COLO829 (cell line): ENCODE measurements around the gene AOPEP.

ENCODE experiments used
- DNase-seq: peaks from one replicate; pipeline ENCODE4 v3.0.0; 2012; ENCODE audit warnings: low spot score

AOPEP gene

DNA sequence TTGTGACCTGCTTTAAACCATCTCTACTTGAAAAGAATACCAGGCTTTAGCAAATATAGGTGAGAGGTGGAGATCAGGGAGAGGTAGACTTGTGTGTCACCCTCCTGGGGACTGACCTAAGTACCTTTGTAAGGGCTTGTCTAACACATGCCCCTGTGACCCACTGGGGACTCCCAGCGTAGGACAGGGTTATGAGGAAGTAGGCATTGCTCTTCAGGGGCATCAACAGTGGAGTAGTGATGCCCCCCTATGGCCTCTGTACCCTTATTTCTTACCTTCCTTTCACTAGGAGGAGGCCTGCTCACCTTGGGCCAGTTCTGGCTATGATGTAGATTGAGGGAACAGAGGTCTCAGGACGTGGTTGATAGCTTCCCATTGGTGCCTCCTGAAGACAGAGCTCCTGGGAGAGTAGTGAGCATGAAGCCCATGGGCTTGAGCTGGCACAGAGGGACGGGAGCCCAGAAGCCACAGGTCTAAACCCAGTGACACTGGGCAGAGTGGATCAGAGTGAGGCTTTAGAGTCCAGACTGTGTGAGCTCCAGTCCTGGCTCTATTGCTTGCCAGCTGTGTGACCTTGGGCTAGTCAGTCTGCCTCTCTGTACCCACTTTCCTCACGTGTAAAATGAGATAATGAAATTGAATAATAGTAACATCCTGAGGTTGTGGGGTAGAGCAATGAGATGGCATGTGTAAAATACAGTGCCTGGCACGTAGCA lies 191.7 kb downstream of the AOPEP start:
- no peak for DNase-seq

DNA sequence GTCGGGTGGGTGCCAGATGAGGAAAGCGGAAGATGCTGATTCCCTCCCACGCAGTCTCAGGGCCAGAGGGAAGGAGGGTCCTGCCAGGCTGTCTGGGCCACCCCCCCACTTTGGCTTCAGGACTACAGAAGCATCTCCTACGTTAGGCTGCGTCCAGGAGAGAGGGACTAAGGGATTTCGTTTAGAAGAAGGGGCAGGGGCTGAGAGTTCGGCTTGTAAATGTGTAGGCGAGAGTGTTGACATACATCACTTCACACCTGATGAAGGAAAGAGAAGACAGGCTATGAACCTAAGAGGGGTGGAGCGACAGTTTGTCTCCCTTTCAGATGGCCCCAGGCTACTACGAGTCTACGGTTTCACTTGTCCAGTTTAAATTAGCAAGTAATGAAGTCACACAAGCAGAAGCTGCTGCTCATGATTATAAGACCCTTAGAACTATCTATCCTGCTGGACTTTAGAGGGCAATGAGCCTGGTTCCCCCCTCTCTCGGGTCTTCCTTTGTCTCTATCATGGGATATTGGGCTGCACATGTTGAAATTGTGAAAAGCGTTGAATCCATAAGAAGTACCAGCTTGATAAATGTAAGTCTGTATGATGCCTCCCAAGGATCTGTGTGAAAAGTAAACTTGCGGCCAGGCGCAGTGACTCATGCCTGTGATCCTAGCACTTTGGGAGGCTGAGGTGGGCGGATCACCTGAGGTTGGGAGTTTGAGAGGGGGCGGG lies 193.0 kb downstream of the AOPEP start:
- no peak for DNase-seq

DNA sequence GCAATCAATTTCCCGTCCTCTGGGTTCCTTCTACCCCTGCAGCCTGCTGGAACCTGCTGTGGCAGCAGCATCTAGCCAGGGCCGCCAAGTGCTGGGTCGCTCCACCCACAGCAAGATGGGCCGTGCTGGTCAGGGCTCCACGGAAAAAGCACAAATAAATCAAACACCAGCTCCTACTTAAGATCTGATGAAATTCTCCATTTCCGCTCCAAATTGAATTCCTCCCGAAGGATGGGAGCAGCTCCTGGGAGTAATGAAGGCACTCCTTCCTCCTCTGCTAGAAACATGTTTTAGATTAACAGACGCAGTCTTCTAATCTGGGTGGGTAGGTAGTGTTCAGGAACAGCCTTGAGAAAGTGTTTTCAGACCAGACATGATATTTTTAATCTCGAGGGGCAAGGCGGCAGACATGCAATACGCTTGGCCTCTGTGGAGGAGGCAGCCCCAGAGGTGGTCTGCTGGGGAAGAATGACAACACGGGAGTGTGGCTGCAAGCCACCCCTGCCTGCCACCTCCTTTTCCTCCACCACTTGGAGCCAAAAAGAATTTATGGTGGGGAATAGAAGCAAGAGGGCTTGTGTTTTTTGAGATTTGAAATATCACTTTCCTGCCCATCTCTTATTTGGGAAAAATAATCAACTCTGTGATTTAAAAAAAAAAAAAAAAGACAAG lies 194.1 kb downstream of the AOPEP start:
- DNase-seq = no peak

DNA sequence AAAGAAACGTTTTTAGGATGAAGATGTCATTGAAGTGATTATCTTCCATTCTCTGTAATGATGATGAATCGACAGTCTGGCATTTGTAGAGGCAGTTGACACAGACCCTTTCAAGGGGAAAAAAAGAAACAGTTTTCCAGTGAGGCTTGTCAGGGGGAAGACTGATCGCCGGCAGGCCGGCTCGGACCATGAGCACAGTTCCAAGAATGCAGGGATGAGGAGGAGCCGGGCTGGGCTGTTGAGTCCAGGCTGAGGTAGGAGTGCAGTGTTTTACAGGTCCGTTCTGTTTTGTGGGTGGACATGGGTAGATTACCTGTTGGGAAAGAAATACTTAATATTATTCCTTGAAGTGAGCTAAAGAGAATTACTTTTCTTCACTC lies 194.6 kb downstream of the AOPEP start:
- no peak for DNase-seq

DNA sequence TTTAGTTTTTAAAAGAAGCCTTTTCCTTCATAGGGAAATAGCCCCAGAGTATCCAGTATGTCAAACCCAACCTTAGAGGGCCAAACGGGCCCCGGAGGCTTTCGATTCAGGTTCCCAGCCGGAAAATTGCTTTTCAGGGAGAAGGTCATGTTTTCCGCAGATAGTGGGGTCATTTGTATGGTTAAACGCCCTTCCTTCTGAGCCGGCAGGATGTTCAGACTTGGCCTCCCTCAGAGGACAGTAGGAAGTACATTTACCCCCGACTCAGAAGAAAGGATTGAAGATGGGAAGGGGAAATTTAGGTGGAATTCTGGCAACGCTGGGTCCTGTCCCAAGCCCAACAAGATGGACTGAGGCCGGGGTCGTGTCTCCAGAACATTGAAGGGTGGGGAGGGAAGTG lies 195.2 kb downstream of the AOPEP start:
- no peak for DNase-seq

DNA sequence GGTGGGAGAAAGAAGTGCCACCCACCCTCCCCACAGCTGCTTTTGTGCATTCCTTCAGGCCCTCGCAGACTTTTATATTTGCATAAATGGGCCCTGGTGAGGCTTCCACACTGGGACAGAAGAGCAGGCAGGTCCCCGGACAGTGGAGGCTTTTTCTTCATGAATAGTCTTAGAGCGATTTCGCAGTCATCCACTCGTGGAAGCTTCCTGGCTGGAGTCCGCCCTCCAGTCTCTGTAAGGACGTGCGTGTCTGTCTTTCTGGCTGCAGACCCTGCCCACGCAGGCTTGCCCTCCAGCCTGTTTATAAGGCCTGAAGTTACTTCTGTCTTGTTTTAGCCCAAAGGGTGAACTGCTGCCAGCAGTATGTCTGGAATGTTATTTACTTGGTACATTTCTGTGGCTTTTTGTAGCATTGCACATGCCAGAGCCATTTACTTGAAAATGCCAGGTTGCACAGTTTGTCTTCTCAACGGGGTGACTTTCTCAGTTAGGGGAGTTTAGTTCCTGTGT lies 195.7 kb downstream of the AOPEP start:
- no peak for DNase-seq

DNA sequence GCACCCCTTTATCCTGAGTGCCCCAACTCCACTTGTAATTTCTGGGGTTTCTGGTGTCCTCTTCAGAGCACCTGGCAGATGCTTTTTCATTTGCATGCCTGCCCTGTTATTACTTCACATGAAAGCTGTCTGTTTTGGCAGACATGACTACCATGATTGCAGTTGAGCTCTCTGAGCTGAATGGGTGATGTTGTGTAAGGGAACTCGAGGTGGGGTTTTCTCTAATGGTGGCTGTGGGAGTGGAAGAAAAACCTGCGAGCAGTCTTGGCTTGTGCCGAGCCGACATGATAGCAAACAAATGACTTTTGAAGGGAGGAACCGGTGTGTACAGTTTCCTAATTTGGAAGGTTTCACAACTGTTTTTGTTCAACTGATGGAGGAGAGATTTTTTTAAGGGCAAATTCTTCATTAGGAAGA lies 196.2 kb downstream of the AOPEP start:
- no peak for DNase-seq

DNA sequence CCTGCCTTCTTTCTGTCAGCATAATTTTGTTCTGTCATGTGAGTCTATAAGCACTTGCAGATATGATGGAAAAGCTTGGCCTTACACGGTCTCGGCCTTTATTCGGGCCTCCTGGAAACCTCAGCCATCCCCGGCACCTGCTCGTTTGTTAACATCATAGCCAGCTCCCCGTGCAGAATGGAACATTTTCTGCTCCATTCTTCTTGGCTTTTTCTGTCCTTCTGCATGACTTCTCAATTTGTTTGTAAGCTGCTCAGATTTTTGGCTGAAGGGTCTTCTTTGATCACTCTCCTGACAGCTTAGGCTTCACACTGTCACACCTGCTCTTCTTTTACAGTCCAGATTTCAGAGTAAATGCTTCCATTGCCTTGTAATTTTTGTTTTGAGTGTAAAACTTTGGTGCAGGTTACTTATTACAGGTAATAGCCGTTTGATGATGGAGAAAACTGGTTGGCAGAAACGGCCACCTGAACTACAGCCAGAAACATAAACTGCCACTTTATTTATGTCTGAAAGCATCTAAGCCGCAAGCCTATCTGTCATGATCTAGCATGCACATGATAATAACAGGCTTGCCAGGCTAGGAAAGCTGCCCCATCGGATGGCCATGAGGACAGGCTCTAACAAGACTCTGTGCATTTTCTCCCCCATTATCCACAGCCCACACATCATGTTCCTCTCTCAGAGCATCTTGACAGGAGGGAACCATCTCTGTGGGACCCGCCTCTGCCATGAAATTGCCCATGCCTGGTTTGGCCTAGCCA lies 197.0 kb downstream of the AOPEP start:
- DNase-seq = no peak

DNA sequence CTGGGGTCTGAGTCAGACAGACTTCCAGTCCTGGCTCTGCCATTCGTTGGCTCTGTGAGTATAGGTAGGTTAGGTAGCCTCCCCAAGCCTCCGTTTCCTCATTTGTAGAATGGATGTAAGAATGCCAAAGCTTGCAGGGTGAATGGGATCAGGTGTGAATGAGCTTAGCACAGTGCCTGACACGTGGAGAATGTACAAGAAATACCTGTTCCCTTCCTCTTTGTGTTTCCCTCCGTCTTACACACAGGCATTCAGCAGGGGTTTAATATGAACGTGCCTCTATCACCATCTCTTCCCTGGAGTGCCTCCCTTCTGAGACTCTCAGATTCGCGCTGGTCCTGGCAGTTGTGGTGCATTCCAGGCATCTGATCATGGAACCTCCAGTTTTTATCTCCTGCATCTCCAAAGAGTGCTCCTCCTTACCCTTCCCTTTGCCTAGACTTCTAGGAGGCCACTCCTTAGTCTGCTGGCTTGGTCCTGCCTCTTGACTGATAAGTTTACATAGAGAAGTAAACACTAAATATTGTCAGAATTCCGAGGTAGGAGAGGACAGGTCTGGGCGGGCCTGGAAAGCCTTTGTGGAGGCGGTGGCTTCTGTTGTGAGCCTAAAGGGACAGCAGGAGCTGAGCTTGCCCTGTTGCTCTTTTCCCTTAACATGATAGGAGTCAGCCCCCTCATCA lies 199.4 kb downstream of the AOPEP start:
- no peak for DNase-seq

DNA sequence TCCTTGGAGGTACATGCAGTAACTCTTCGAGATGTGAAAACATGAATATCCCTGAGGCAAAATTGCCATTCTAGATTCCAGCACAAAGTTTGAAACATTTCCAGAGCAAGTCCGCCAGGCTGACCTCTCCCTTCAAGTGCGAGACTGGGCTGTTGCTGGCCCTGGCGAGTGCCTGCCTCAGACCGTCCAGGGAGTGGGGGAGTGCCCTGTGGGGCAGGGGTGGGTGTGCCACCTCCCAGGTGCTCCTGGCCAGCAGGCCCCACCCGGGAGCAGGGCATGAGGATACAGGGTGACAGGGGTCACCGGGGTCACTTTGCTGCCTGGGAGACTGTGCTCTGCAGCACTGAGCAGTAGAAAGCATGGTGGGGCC lies 199.9 kb downstream of the AOPEP start:
- DNase-seq = no peak

DNA sequence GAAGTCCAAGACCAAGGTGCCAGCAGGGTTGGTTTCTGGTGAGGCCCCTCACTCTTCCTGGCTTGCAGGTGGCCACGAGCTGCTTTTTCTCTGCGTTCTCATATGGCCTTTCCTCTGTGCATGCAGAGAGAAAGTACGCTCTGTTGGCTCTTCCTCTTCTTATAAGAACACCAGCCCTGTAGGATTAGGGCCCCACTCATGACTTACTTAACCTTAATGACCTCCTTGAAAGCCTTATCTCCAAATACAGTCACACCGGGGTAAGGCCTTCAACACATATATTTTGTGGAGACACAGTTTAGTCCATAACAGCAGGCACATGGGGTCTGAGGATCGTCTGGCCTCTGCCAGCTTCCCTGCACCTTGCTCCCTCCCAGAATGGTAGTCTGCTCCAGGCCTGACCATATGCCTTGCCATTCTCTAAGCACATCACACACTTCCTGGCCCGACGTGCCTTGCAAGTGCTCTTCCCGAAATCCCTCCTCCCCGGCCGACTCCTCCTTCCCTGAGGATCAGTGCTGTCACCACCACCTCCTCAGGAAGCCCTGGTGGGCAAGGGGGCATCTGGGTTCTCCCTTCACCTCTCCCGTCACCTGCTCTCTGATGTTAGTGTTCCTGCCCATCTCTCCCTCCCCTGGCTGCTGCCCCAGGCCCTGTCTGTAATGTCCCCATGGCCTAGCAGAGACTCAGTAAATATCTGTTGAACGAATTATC lies 200.7 kb downstream of the AOPEP start:
- DNase-seq = no peak

DNA sequence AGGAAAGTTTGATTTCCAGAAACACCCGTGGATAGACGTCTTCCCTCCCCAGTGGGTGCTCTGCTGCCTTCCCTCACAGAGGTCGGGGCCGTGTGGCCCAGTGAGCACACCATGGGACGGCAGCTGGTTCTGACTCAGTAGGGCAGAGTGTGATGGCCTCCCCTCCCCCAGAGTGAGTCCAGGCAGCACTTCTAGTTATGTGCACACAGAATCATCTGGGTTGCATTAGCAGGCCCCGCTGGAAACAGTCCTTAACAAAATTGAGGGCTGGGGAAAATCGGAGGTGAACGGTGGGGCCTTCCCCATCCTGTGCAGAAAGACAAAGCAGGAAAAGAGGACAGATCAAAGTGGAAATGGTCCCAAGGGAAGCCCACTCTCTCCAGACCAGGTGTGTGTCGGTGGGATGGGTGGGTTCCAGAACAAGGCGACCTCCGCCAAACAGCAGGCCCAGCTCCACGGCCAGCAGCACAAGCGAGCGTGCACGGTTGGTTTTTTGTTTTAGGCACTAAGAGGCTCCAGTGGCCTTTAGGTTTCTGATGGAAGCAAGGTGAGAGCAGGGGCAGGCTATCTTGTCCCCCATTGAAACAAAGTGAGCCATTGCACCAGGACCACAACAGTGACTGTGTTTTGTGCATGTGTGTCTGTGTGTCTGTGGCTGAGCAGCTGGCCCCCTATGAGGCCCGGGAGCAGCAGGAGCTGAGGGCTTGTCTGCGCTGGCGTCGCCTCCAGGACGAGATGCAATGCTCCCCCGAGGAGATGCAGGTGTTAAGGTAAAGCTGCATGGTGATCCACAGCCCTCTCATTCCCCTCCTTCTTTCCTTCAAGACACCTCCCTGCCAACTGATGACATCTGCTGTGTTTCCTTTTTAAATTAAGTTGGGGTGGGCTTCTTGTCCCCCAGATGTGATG lies 201.5 kb downstream of the AOPEP start:
- DNase-seq = no peak

DNA sequence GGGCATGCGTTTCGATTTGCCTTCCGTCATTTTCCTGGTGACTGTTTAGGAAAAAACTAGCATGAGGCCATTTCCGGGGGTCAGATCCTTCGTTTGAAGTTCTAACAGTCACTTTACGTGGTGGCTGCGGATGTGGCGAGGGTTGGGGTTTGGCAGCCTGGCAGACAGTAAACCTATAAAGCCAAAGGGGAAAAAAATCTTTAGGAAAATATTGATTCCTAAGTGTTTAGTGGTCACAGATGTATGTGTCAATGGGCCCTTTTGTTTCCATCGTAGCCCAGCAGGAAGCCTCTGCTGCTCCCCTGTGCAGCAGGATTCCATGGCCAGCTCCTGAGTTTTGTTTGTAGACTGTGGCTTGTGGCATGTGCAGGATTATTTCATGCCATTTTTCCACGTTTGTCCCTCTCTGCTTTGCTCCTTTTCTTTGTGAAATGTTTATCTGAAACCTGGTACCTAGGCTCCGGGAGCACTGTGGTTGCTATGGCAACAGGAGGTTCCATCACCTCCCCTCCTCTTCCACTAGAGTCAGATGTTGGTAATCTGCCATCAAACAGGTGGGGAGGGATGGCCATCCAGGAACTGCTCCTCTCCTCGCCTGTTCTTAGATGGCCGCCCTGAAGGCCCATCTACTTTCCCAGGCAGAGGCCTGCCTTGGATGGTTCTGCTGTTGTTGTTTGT lies 202.3 kb downstream of the AOPEP start:
- peak; percentile 74 for DNase-seq

DNA sequence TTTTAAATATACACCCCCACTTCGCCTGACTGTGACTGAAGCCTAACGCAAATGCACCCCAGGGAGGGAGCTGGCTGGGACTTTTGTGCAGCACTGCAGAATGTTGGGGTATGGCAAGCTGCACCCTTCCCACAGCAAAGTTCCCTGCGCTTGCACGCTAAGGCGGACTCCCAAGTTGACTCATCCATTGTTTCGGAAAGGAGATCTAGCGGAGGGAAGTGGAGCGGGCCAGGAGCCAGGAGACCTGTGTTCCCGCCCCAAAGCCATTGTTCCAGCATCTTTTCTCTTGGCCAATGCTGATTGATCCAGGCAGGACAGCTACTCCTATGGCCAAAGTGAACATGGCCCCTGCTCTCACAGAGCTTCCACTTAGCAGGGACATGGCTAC lies 202.9 kb downstream of the AOPEP start:
- no peak for DNase-seq

DNA sequence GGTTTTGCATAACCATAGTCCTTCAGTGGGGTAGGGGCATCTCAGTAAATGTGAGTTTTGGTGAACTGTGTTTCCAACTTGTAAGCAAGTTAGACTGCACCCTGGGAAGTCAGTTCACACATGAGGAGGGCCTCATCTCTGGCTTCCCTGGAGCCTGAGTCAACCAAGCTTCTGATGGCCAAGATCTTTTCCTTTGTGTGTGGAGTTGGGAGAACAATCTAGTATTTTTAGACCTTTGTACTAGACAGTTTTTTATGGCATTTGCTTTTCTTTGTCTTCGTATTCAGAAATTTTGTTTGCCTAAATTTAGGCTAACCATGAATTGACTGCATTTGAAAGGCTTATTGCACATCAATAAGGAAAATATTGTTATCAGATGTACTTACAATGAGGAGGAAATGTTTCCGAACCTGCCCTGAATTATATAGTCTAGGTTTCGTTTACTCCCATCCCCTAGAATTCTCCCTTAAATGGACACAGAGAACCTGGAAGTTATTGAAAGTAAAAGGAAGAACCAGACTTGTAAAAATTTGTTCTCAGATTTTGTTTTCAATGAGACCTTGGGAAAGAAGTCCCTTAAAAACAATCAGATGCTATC lies 204.6 kb downstream of the AOPEP start:
- no peak for DNase-seq

DNA sequence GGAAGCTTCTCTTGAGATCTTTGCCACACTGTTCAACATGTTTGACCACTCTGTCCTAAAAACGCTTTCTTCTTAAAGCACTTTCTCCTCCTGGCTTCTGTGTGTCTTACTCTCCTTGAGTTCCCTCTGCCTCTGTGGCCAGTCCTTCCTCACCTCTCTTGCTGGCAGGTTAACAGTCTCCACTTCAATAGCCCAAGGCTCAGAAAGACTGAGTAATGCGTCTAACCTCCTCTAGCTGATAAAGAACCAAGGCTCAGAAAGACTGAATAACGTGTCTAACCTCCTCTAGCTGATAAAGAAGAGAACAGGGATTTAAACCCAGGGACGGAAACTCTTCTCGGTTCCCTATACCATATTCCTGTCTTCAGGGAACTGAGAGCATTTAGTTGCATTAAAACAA lies 205.2 kb downstream of the AOPEP start:
- DNase-seq = no peak

DNA sequence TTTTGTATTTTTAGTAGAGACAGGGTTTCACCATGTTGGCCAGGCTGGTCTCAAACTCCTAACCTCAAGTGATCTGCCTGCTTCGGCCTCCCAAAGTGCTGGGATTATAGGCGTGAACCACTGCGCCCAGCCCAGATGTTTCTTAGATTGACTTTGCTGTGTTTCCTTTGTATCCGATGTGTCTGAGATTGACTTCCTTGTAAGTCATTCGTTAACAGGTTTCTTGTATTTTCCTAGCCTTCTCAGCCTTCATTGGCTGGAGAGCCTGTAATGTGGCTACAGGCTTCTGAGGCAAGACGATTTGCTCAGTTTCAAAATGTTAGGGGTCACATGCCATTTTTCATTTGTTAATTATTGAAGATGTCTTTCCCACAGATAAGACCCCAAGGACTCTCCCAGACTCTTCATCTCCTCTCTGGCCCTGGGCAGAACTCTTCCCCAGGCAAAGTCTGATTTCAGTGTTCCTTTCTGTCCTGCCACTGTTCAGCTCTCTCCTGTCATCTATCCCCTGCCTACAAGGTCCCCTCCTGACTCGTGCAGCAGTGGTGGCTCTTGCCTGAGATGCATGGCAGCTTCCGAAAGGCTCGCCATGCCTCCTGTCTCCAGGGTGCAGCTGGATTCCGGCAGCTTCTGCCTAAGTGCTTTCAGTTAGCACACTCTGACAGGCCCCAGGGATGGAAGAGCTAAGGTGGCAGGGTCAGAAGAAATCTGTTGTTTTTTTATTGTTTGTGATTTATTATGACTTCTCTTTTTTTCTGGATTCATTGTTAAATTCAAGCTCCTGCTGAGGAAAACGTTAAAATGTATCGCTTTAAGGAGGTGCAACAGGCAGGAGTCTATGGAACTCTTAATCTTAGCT lies 206.4 kb downstream of the AOPEP start:
- no peak for DNase-seq

DNA sequence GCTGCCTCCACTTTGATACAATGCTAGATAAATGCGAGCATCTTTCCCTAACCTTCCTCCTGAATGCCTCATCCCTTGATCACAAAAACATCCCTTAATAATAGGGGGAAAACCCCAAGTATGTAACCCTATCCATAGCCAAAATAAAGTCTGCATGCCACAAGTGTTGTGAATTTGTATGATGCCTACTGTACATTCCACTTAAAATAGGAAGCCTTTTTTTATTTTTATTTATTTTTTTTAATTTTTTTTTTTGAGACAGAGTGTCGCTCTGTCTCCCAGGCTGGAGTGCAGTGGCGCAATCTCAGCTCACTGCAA lies 207.0 kb downstream of the AOPEP start:
- DNase-seq = no peak
